ENCODE data around the gene P2RY6.

The P2RY6 gene

DNA sequence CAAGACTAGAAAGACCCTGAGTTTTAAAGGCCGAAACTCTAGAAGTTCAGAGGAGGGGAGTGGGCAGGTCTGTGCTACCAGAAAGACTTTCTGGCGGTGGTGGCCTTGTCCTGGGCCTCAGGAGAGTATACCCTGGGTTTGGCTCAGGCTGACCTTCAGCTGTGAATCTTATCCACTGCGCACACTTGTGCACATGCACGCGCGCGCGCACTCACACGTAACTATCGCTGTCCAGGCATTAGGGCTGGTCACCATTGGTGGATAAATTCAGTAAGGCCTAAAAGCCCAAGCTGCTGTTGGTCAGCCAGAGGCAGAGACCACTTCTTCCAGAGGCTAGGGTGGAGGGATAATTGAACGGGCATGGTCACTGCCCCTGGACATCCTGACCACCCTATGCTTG, 61.0 kb downstream of the P2RY6 start:
- TF ChIP-seq, protein P1, sequence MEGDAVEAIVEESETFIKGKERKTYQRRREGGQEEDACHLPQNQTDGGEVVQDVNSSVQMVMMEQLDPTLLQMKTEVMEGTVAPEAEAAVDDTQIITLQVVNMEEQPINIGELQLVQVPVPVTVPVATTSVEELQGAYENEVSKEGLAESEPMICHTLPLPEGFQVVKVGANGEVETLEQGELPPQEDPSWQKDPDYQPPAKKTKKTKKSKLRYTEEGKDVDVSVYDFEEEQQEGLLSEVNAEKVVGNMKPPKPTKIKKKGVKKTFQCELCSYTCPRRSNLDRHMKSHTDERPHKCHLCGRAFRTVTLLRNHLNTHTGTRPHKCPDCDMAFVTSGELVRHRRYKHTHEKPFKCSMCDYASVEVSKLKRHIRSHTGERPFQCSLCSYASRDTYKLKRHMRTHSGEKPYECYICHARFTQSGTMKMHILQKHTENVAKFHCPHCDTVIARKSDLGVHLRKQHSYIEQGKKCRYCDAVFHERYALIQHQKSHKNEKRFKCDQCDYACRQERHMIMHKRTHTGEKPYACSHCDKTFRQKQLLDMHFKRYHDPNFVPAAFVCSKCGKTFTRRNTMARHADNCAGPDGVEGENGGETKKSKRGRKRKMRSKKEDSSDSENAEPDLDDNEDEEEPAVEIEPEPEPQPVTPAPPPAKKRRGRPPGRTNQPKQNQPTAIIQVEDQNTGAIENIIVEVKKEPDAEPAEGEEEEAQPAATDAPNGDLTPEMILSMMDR (IDR thresholded peaks at IDR 0.05; ENCODE audit: low read depth, low read length, missing control alignments): no peak
- DNase-seq (ENCODE audit: low read depth): no peak
- in situ Hi-C loops (cut with HindIII; ENCODE audit: low sequenced_read_pairs): no loop called here
- no peak overlapping the region for H3K4me3 ChIP-seq (ENCODE audit: low read depth, low read length)

DNA sequence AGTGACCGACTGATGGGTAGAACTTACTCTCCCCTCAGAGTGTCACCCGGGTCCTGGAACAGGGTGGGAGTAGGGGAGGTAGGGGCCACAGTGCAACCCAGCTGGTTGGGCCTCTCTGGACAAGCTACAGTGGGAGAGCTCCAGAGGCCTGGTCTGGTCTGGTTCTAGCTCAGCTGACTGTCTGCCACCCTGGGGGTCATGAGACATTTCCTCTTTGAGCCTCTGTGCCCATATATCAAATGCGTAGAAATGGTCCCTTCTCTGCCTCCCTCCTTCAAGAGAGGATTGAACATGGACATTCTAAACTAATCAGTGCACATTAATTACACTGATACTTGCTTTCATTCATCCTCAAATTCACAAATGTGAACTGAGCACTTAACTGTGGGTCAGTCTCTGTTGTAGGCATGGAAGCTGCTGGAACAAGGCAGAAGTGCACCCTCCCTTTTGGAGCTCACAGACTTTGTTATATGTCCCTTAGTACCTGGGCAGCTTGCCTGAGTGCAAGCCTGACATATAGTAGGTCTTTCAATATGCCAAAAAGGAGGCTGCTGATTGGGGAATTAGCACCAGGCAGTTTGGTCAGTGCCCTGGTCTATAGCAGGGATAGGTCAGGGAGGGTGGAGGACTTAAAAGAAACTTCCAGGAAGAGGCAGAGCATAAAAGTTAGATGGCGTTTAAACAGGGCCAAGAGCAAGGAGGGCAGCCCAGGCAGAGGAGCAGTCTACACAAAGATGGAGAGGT, 61.7 kb downstream of the P2RY6 start:
- in situ Hi-C loops (cut with HindIII; ENCODE audit: low sequenced_read_pairs): no loop called here
- no peak for DNase-seq (ENCODE audit: low read depth)
- H3K4me3 ChIP-seq (ENCODE audit: low read depth, low read length): no peak overlapping the region
- TF ChIP-seq, protein P1 (IDR thresholded peaks at IDR 0.05; ENCODE audit: low read depth, low read length, missing control alignments): no peak

DNA sequence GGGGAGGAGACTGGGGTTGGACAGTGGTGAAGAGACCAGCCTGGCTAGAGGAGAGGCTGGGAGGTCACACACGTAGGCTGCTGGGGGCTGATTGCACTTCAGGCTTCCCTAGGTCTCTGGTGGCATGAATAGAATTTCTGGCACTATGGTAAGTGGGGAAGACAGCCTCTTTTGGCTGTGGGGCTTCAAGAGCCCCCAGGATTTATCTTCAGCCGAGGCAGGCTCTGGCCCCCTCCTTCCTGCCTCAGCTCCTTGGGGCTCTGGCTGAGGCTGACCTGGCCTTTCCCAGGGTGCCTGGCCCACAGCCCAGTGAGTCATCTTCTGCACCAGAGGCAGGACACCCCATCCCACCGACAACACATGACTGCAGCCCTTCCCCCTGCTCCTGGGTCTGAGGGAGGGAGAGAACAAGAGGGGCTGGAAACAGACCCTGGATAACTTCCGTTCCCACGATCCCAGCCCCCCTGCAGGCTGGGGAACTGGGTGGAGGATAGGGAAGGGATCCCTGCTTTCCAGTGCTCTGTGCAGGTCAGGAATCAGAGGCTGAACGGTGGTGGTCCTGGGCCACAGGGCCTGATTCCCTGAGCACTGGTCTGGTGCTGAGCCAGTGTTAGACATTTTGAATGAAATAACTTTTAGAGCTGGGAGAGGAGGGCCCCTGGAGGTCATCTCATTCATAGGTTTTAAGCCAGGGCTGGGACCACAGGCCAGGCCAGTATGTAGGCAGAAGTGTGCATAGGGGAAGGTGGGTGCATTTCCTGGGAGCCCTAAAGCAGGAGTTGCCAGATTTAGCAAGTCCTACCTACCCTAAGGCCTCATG, 62.5 kb downstream of the P2RY6 start:
- DNase-seq (ENCODE audit: low read depth): no peak
- no peak overlapping the region for H3K4me3 ChIP-seq (ENCODE audit: low read depth, low read length)
- TF ChIP-seq, protein P1 (IDR thresholded peaks at IDR 0.05; ENCODE audit: low read depth, low read length, missing control alignments): no peak
- in situ Hi-C loops (cut with HindIII; ENCODE audit: low sequenced_read_pairs): loop anchor here (5.0 kb wide), 1 partner anchor 97 kb away; no protein-coding TSS in a partner anchor

DNA sequence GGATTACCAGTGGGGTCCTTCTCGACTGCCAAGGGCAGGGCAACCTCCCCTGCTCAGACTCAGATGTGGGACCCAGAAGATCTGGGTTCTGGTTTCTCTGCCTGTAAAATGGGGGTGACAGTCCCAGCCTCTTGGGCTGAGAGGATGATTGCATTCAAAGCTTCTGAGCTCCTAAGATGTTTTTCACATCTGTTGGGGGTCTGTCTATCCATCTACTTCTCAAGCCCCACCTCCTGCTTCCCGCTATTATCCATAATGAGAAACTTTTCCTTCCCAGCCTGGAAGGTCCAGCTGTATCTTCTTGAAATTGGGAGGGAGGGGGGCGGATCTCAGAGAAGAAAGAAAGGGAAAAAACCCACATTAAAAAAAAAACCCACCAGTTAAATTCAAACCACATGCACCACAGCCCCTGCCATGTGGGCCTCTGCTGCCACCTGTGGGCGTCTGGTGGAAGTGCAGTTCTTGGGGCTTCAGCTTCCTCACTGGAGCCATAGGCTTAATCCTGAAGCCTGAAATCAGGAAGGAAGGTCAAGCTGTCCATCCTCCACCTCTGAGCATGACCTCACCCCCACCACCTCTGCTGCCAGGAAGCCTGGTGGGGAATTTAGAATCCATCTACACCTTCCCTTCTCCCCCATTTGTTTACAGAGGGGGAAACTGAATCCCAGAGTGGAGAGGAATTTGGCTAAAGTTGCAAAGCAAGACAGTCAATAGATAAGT, 63.2 kb downstream of the P2RY6 start:
- peak; percentile 73 for DNase-seq (ENCODE audit: low read depth)
- TF ChIP-seq, protein P1 (IDR thresholded peaks at IDR 0.05; ENCODE audit: low read depth, low read length, missing control alignments): peak; percentile 99

DNA sequence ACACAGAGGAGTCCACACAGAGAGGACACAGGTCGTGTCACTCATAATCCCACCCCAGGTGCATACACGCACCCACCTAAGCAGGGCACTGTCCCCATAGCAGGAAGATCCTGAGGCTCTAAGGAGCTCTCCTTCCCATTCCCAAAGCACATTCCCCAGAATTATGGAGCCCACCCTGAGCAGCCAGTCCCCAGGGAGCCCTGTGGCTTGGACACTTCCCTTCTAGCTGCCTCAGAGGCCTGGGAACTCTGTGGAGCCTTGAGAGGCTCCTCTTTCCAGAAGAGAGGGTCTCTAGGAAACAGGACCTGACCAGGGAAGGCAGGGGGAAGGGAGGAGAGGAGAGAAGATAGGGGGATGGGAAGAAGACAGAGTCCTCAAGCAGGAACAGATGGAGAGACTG, 65.7 kb downstream of the P2RY6 start:
- in situ Hi-C loops (cut with HindIII; ENCODE audit: low sequenced_read_pairs): loop anchor here (5.0 kb wide), 1 partner anchor 101 kb away; no protein-coding TSS in a partner anchor
- TF ChIP-seq, protein P1 (IDR thresholded peaks at IDR 0.05; ENCODE audit: low read depth, low read length, missing control alignments): no peak
- DNase-seq (ENCODE audit: low read depth): no peak
- no peak overlapping the region for H3K4me3 ChIP-seq (ENCODE audit: low read depth, low read length)

More for the DNA sequence above, 63.2 kb downstream of the P2RY6 start:
- in situ Hi-C loops (cut with HindIII; ENCODE audit: low sequenced_read_pairs): loop anchor here (5.0 kb wide), 1 partner anchor 98 kb away; no protein-coding TSS in a partner anchor
- H3K4me3 ChIP-seq (ENCODE audit: low read depth, low read length): no peak overlapping the region

DNA sequence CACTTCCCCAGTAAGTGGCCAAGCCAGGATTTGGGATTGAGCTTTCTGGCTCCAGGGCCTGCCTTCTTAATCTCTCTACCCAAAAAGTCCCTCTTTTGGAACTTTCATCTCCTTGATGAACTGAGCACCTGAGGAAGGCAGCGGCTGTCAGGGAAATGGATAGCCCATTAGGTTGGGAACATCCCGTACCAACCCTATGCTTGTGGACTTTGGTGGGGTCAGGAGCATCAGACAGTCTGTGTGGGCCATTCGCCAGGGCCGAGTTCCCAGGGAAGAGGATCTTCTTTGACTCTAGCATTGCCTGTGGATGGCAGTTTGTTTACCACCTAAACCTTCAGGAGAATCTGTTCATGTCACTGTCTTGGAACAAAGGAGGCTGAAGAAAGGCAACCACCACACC, 66.1 kb downstream of the P2RY6 start:
- no peak overlapping the region for H3K4me3 ChIP-seq (ENCODE audit: low read depth, low read length)
- in situ Hi-C loops (cut with HindIII; ENCODE audit: low sequenced_read_pairs): loop anchor here (5.0 kb wide), 1 partner anchor 101 kb away; no protein-coding TSS in a partner anchor
- TF ChIP-seq, protein P1 (IDR thresholded peaks at IDR 0.05; ENCODE audit: low read depth, low read length, missing control alignments): no peak
- no peak for DNase-seq (ENCODE audit: low read depth)
